H9 (cell line): Measurements from ENCODE around the gene ARMS2. TPM values are rescaled to one million over a fixed set of nuclear protein-coding genes. Genes with fewer than 3 reads are reported as not detected.
A peak's percentile ranks its signal among the peaks of the same experiment; 100 is the strongest.

Experiments used
- DNase-seq: peaks from one replicate; pipeline ENCODE4 v3.0.0-alpha.2; 2017
- H2AFZ ChIP-seq: one replicate; pipeline ENCODE4 v1.6.1; 2013; ENCODE audit warnings: mild to moderate bottlenecking, low read length, control low read depth, moderate library complexity
- H2AK5ac ChIP-seq: 2 replicates; pipeline ENCODE4 v1.6.1; 2013; ENCODE audit warnings: low read length, control low read depth, mixed read lengths; ENCODE audit not compliant: insufficient read length
- H2BK120ac ChIP-seq: one replicate; pipeline ENCODE4 v1.6.1; 2013; ENCODE audit warnings: low read depth, mild to moderate bottlenecking, low read length, control low read depth, inconsistent platforms; ENCODE audit not compliant: poor library complexity, severe bottlenecking
- H2BK12ac ChIP-seq: 2 replicates; pipeline ENCODE4 v1.6.1; 2013; ENCODE audit warnings: low read length, control low read depth, mixed read lengths, low read depth; ENCODE audit not compliant: insufficient read length
- H2BK15ac ChIP-seq: 2 replicates; pipeline ENCODE4 v1.6.1; 2013; ENCODE audit warnings: low read depth, low read length, control low read depth
- H2BK20ac ChIP-seq: one replicate; pipeline ENCODE4 v1.6.1; 2013; ENCODE audit warnings: low read depth, mild to moderate bottlenecking, low read length, control low read depth, inconsistent platforms; ENCODE audit not compliant: poor library complexity, severe bottlenecking
- H2BK5ac ChIP-seq: 2 replicates; pipeline ENCODE4 v1.6.1; 2013; ENCODE audit warnings: low read length, control low read depth, mixed read lengths; ENCODE audit not compliant: insufficient read length
- H3K14ac ChIP-seq: 2 replicates; pipeline ENCODE4 v1.6.1; 2013; ENCODE audit warnings: low read length, control low read depth; ENCODE audit not compliant: insufficient read depth
- H3K18ac ChIP-seq: 2 replicates; pipeline ENCODE4 v1.6.1; 2013; ENCODE audit warnings: low read depth, mild to moderate bottlenecking, mixed read lengths, low read length, control low read depth; ENCODE audit not compliant: insufficient read length
- H3K23ac ChIP-seq: 2 replicates; pipeline ENCODE4 v1.6.1; 2013; ENCODE audit warnings: low read length, control low read depth, mixed read lengths, low read depth; ENCODE audit not compliant: insufficient read length
- H3K23me2 ChIP-seq: 2 replicates; pipeline ENCODE4 v1.6.1; 2013; ENCODE audit warnings: low read depth, mild to moderate bottlenecking, mixed read lengths, low read length, control low read depth; ENCODE audit not compliant: insufficient read length, poor library complexity, severe bottlenecking
- H3K27ac ChIP-seq: 2 replicates; pipeline ENCODE4 v1.5.1; 2013; ENCODE audit warnings: low read length, control low read depth, mixed read lengths, low read depth; ENCODE audit not compliant: insufficient read length
- H3K27me3 ChIP-seq: 2 replicates; pipeline ENCODE4 v1.6.1; 2013; ENCODE audit warnings: low read length, control low read depth, inconsistent platforms; ENCODE audit not compliant: insufficient read depth
- H3K4ac ChIP-seq: 2 replicates; pipeline ENCODE4 v1.6.1; 2013; ENCODE audit warnings: low read depth, mild to moderate bottlenecking, control low read depth, inconsistent platforms, low read length, moderate library complexity
- H3K4me1 ChIP-seq: 2 replicates; pipeline ENCODE4 v1.6.1; 2013; ENCODE audit warnings: low read length, control low read depth, inconsistent platforms; ENCODE audit not compliant: insufficient read depth
- H3K4me2 ChIP-seq: 2 replicates; pipeline ENCODE4 v1.6.1; 2013; ENCODE audit warnings: low read length, control low read depth, mixed read lengths; ENCODE audit not compliant: insufficient read length, insufficient read depth
- H3K56ac ChIP-seq: 2 replicates; pipeline ENCODE4 v1.6.1; 2013; ENCODE audit warnings: low read depth, mild to moderate bottlenecking, mixed read lengths, low read length, control low read depth; ENCODE audit not compliant: insufficient read length
- H3K79me1 ChIP-seq: 2 replicates; pipeline ENCODE4 v1.6.1; 2013; ENCODE audit warnings: low read depth, mild to moderate bottlenecking, moderate library complexity, low read length, control low read depth, inconsistent platforms; ENCODE audit not compliant: insufficient read depth, poor library complexity, severe bottlenecking
- H3K79me2 ChIP-seq: 2 replicates; pipeline ENCODE4 v1.6.1; 2013; ENCODE audit warnings: low read length, control low read depth, inconsistent platforms; ENCODE audit not compliant: insufficient read depth
- H3K9ac ChIP-seq: 2 replicates; pipeline ENCODE4 v1.6.1; 2013; ENCODE audit warnings: low read length, control low read depth, mixed read lengths; ENCODE audit not compliant: insufficient read length; ENCODE audit errors: extremely low read depth
- H3K9me3 ChIP-seq: one replicate; pipeline ENCODE4 v1.6.1; 2013; ENCODE audit warnings: low read depth, low read length, inconsistent platforms; ENCODE audit not compliant: control insufficient read depth
- H3T11ph ChIP-seq: one replicate; pipeline ENCODE4 v1.6.1; 2013; ENCODE audit warnings: mild to moderate bottlenecking, low read length, control low read depth, inconsistent platforms
- H4K20me1 ChIP-seq: one replicate; pipeline ENCODE4 v1.6.1; 2013; ENCODE audit not compliant: control insufficient read depth, insufficient read length, insufficient read depth
- H4K5ac ChIP-seq: 2 replicates; pipeline ENCODE4 v1.6.1; 2013; ENCODE audit warnings: low read depth, mild to moderate bottlenecking, mixed read lengths, low read length, control low read depth; ENCODE audit not compliant: insufficient read length
- H4K8ac ChIP-seq: replicated peaks from 2 replicates; pipeline ENCODE4 v1.6.1; 2013; ENCODE audit warnings: low read length, control low read depth, mixed read lengths, low read depth; ENCODE audit not compliant: insufficient read length
- H4K91ac ChIP-seq: 2 replicates; pipeline ENCODE4 v1.6.1; 2013; ENCODE audit warnings: low read depth, mild to moderate bottlenecking, moderate library complexity, mixed read lengths, low read length, control low read depth; ENCODE audit not compliant: insufficient read length
- H3K27ac Mint-ChIP-seq, 3 experiments: 2 replicates in 2 of 3; 3 replicates in 1 of 3; pipeline ENCODE4 v1.8.0; 2020 to 2021; ENCODE audit warnings: mixed read lengths in 3 of 3, mild to moderate bottlenecking in 1 of 3, moderate library complexity in 1 of 3
- H3K27me3 Mint-ChIP-seq: 2 replicates; pipeline ENCODE4 v1.8.0; 2021; ENCODE audit warnings: low read depth, mild to moderate bottlenecking, moderate library complexity, mixed read lengths
- H3K36me3 Mint-ChIP-seq, 3 experiments: 2 replicates in 2 of 3; 3 replicates in 1 of 3; pipeline ENCODE4 v1.8.0; 2020 to 2021; ENCODE audit warnings: low read depth in 3 of 3, mixed read lengths in 3 of 3; ENCODE audit not compliant: insufficient read depth in 1 of 3
- H3K4me1 Mint-ChIP-seq, 2 experiments: 2 replicates each; pipeline ENCODE4 v1.8.0; 2020; ENCODE audit warnings: mixed read lengths in 2 of 2
- H3K4me3 Mint-ChIP-seq, 2 experiments: 2 replicates in 1 of 2; 3 replicates in 1 of 2; pipeline ENCODE4 v1.8.0; 2020 to 2021; ENCODE audit warnings: mild to moderate bottlenecking in 2 of 2, mixed read lengths in 2 of 2, moderate library complexity in 1 of 2
- H3K9me3 Mint-ChIP-seq, 2 experiments: 2 replicates in 1 of 2; 3 replicates in 1 of 2; pipeline ENCODE4 v1.8.0; 2020; ENCODE audit warnings: mild to moderate bottlenecking in 2 of 2, mixed read lengths in 2 of 2, moderate library complexity in 1 of 2
- CTCF ChIP-seq: fragments of 200-600 bp; sonication (generic); conservative IDR thresholded peaks from 3 replicates; pipeline ENCODE4 v1.8.0; 2021; ENCODE audit warnings: antibody characterized with exemption, mild to moderate bottlenecking
- WGBS: extraction: QIAGEN DNeasy Blood & Tissue Kit; methylation state at CpG from one replicate; pipeline ENCODE4 v1.1.7; 2013; ENCODE audit warnings: missing lambda C conversion rate, low lambda C conversion rate, mixed read lengths; ENCODE audit not compliant: insufficient read length; ENCODE audit errors: extremely low coverage; 5-methylcytosine and 5-hydroxymethylcytosine counted together
- total RNA-seq: library from RNA; stranded (reverse); gene quantifications from 2 replicates; pipeline ENCODE4 v1.2.1, GENCODE V29; 2021

Gene ARMS2
- total RNA-seq, 1 experiment from 2014 or later: not detected

GRCh38 chr10:122461367-122461728, 6.9 kb downstream of the ARMS2 start, which contains the start of gene HTRA1:
TSS of gene HTRA1 (plus strand) at chr10:122461553. CDS start at chr10:122461653, 100 bp downstream.
- Histone ChIP-seq H3K14ac (no peak within 1 kb of the TSS; the same call in 1 of the 2 replicates), H2BK5ac (no peak within 1 kb of the TSS), H4K91ac (no peak within 1 kb of the TSS), H2BK15ac (no peak within 1 kb of the TSS), H2AFZ (no peak within 1 kb of the TSS), H3T11ph (no peak within 1 kb of the TSS), H3K27ac (no peak within 1 kb of the TSS), H2BK12ac (no peak within 1 kb of the TSS), H4K5ac (no peak within 1 kb of the TSS), H2AK5ac (no peak within 1 kb of the TSS), H3K18ac (no peak within 1 kb of the TSS), H2BK20ac (no peak within 1 kb of the TSS), H3K4me2 (peak within 1 kb of the TSS; percentile 61), H3K9ac (no peak within 1 kb of the TSS), H3K4me1 (no peaks in the 10 kb centered on the region), H3K79me2 (no peaks in the 10 kb centered on the region), H3K23me2 (peaks cover 17% of the 10 kb centered on the region), H3K79me1 (no peaks in the 10 kb centered on the region), H3K27me3 (peaks cover 30% of the 10 kb centered on the region), H4K20me1 (no peaks in the 10 kb centered on the region), H3K56ac (no peak within 1 kb of the TSS), H3K23ac (no peak within 1 kb of the TSS), H2BK120ac (no peak within 1 kb of the TSS), H4K8ac (no peak within 1 kb of the TSS), H3K4ac (no peak within 1 kb of the TSS), H3K9me3 (no peaks in the 10 kb centered on the region)
- Mint-ChIP-seq H3K27ac (no peak within 1 kb of the TSS), H3K4me3 (peak within 1 kb of the TSS; percentile 64 to 81), H3K9me3 (no peaks in the 10 kb centered on the region; a peak in 2 of 5 replicates), H3K4me1 (peaks cover 19 to 35% of the 10 kb centered on the region in 2 experiments), H3K27me3 (peaks cover 77% of the 10 kb centered on the region), H3K36me3 (0 out of 7 replicates have a peak, but pooled peaks cover 0 to 3% (median 0%) of the 10 kb centered on the region in 3 experiments)
- WGBS: no CpG with 5 or more reads among the region's 56 CpGs
- peak; percentile 66 for DNase-seq
- TF ChIP-seq CTCF: no peak
